Sigmoid colon (tissue), 3 donors: ENCODE measurements around the gene FAM98C.

Experiments
- POLR2A ChIP-seq, 2 donors: fragments of 450-650 bp; IDR thresholded peaks; one replicate each; pipeline ENCODE4 v1.6.1; 2016; ENCODE audit warnings: antibody characterized with exemption in 2 of 2, mild to moderate bottlenecking in 2 of 2, moderate library complexity in 2 of 2
- TF ChIP-seq, protein P1 (sequence below), 4 experiments: fragments of 450-650 bp in 3 of 4; fragments of 200-600 bp in 1 of 4; IDR thresholded peaks; one replicate each; pipeline ENCODE4 v1.5.1; 2016 to 2019; ENCODE audit warnings: antibody characterized with exemption in 4 of 4, mild to moderate bottlenecking in 3 of 4, moderate library complexity in 2 of 4

GRCh38 chr19:38441657-38442348, 38.9 kb downstream of the FAM98C start:
- TF ChIP-seq, protein P1, sequence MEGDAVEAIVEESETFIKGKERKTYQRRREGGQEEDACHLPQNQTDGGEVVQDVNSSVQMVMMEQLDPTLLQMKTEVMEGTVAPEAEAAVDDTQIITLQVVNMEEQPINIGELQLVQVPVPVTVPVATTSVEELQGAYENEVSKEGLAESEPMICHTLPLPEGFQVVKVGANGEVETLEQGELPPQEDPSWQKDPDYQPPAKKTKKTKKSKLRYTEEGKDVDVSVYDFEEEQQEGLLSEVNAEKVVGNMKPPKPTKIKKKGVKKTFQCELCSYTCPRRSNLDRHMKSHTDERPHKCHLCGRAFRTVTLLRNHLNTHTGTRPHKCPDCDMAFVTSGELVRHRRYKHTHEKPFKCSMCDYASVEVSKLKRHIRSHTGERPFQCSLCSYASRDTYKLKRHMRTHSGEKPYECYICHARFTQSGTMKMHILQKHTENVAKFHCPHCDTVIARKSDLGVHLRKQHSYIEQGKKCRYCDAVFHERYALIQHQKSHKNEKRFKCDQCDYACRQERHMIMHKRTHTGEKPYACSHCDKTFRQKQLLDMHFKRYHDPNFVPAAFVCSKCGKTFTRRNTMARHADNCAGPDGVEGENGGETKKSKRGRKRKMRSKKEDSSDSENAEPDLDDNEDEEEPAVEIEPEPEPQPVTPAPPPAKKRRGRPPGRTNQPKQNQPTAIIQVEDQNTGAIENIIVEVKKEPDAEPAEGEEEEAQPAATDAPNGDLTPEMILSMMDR (IDR thresholded peaks at IDR 0.05) = no peak
- no peak for TF ChIP-seq POLR2A (IDR thresholded peaks at IDR 0.05)
